ENCODE data around the gene MAP4K5.

Gene MAP4K5

DNA sequence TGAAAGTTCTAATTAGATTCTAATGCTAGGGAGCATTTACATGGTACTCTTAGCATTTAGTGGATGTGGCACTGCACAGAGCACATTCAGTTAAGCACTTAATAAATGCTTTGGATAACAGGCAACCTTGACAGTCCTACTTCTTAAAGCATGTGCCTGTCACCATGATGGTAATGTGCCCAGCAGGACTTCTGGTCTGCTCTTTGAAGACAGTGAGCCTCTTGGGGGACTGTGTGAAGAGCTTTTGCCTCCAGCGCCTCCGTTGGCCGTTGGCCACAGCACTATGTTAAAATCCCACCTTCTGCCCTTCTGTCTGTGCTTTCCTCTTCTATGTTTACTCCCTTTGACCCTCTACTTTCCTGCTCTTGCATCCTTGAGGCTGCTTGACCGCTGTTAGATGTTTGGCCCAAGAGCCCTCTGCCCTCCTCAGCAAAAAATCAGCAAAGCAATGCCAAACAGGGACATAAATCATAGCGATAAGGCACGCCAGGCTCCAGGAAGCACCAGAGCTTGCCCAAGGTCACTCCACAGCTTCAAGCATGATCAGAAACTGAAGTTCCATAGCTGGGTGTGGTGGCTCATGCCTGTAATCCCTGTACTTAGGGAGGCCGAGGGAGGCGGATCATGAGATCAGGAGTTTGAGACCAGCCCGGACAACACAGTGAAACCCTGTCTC, 144.0 kb downstream of the MAP4K5 start:
- no peak overlapping the region for H3K4me3 ChIP-seq (ENCODE audit: low read length in 2 of 2)
- H3K36me3 ChIP-seq (ENCODE audit: control insufficient read depth in 2 of 2, insufficient read depth in 2 of 2, low read length in 2 of 2), result no peaks in the 10 kb centered on the region
- H3K9me3 ChIP-seq (ENCODE audit: control insufficient read depth in 2 of 2, low read length in 2 of 2), result no peaks in the 10 kb centered on the region
- no peaks in the 10 kb centered on the region for H3K27me3 ChIP-seq (ENCODE audit: control insufficient read depth in 1 of 2, insufficient read depth in 2 of 2, low read length in 2 of 2)
- no peak overlapping the region for H3K27ac ChIP-seq (ENCODE audit: low read length)
- H3K9ac ChIP-seq (ENCODE audit: low read length in 2 of 2), result no peak overlapping the region
- no peaks in the 10 kb centered on the region for H3K4me1 ChIP-seq (ENCODE audit: control insufficient read depth, insufficient read depth, low read length)

DNA sequence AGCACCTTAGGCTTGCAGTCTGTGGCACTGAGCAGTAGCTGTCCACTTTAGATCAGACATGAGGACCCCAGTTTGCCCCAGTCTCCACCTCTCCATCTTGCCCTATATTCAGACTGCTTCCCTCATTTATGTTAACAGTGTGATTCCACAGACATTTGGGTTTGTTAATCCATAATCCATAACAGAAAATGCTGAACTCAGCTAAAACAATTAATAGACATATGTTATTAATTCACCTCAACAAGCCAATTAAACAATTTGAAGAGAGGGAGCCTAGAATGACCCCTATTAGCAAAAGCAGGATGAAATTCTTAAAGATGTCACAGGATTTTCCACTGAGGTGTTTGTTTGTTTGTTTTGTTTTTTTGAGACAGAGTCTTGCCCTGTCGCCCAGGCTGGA, 144.8 kb downstream of the MAP4K5 start:
- no peaks in the 10 kb centered on the region for H3K4me1 ChIP-seq (ENCODE audit: control insufficient read depth, insufficient read depth, low read length)
- no peak overlapping the region for H3K4me3 ChIP-seq (ENCODE audit: low read length in 2 of 2)
- H3K9ac ChIP-seq (ENCODE audit: low read length in 2 of 2), result no peak overlapping the region
- H3K27ac ChIP-seq (ENCODE audit: low read length), result no peak overlapping the region
- H3K9me3 ChIP-seq (ENCODE audit: control insufficient read depth in 2 of 2, low read length in 2 of 2), result no peaks in the 10 kb centered on the region
- H3K27me3 ChIP-seq (ENCODE audit: control insufficient read depth in 1 of 2, insufficient read depth in 2 of 2, low read length in 2 of 2), result no peaks in the 10 kb centered on the region
- H3K36me3 ChIP-seq (ENCODE audit: control insufficient read depth in 2 of 2, insufficient read depth in 2 of 2, low read length in 2 of 2), result no peaks in the 10 kb centered on the region

DNA sequence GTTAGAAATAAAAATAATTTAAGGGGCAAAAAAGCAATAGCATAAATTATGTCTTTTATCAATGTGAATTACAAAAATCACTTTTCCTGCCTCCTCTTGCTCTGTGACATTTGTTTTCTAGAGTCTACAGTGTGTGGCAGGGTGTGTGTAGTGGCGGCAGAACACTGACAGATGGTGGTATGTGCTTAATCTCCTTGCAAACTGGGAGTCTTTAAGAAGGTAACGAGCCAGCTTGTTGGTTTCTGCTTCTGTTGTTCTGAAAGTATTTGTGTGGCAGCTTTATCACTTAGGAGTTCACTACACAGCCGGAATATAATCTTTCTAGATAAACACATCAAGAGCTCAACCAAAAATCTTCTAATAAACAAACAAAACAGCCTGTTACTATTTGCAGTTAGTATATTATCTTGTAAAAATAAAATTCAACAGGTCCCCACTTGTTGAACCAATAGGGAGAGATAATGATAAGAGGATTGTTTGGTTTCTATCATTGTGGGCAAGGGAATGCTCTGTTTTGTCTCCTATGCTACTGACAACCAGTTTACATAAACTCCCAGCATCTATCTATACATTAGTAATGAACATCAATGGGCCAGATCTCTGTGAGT, 148.6 kb downstream of the MAP4K5 start:
- Histone ChIP-seq H3K36me3 (ENCODE audit: control insufficient read depth in 2 of 2, insufficient read depth in 2 of 2, low read length in 2 of 2) (no peaks in the 10 kb centered on the region), H3K9me3 (ENCODE audit: control insufficient read depth in 2 of 2, low read length in 2 of 2) (no peaks in the 10 kb centered on the region), H3K4me3 (ENCODE audit: low read length in 2 of 2) (no peak overlapping the region), H3K27me3 (ENCODE audit: control insufficient read depth in 1 of 2, insufficient read depth in 2 of 2, low read length in 2 of 2) (no peaks in the 10 kb centered on the region), H3K9ac (ENCODE audit: low read length in 2 of 2) (no peak overlapping the region), H3K4me1 (ENCODE audit: control insufficient read depth, insufficient read depth, low read length) (no peaks in the 10 kb centered on the region), H3K27ac (ENCODE audit: low read length) (no peak overlapping the region)

DNA sequence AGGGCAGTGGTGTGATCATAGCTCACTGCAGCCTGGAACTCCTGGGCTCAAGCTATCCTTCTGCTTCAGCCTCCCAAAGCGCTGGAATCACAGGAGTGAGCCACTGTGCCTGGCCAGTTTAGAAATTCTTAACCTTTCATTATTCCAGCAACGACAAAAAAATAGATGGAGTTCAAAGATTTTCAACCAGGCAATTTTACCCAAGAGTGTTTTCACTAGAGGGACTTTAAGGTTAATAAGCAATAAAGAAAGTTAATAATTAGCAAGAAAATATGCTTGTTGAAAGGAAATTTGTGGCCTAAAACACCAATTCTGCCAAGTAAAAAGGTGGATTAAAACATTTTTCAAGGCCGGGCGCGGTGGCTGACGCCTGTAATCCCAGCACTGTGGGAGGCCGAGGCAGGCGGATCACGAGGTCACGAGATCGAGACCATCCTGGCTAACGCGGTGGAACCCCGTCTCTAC, 150.5 kb downstream of the MAP4K5 start:
- Histone ChIP-seq H3K27ac (ENCODE audit: low read length) (no peak overlapping the region), H3K9me3 (ENCODE audit: control insufficient read depth in 2 of 2, low read length in 2 of 2) (no peaks in the 10 kb centered on the region), H3K9ac (ENCODE audit: low read length in 2 of 2) (no peak overlapping the region), H3K4me3 (ENCODE audit: low read length in 2 of 2) (no peak overlapping the region), H3K27me3 (ENCODE audit: control insufficient read depth in 1 of 2, insufficient read depth in 2 of 2, low read length in 2 of 2) (no peaks in the 10 kb centered on the region), H3K36me3 (ENCODE audit: control insufficient read depth in 2 of 2, insufficient read depth in 2 of 2, low read length in 2 of 2) (no peaks in the 10 kb centered on the region), H3K4me1 (ENCODE audit: control insufficient read depth, insufficient read depth, low read length) (no peaks in the 10 kb centered on the region)

DNA sequence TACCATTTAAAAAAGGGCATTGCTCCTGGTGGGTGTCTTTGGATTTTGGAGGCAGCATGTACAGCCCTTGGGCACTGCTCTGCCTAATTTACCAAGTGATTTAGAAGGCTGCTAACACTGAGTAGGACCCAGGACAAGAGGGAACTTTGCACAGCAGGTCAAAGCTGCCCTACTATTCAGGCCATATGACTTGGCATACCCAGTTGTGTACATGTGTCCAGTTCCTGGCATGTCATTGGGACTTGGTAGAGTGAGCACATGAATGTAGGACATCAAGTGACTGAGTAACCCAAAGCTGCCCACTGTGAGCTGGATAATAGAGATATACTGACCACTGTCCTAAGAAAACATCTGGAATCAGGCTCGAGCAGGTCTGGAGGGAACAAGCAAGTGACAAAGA, 151.4 kb downstream of the MAP4K5 start:
- no peak overlapping the region for H3K27ac ChIP-seq (ENCODE audit: low read length)
- H3K4me1 ChIP-seq (ENCODE audit: control insufficient read depth, insufficient read depth, low read length), result no peaks in the 10 kb centered on the region
- H3K9ac ChIP-seq (ENCODE audit: low read length in 2 of 2), result no peak overlapping the region
- no peaks in the 10 kb centered on the region for H3K9me3 ChIP-seq (ENCODE audit: control insufficient read depth in 2 of 2, low read length in 2 of 2)
- no peak overlapping the region for H3K4me3 ChIP-seq (ENCODE audit: low read length in 2 of 2)
- no peaks in the 10 kb centered on the region for H3K27me3 ChIP-seq (ENCODE audit: control insufficient read depth in 1 of 2, insufficient read depth in 2 of 2, low read length in 2 of 2)
- H3K36me3 ChIP-seq (ENCODE audit: control insufficient read depth in 2 of 2, insufficient read depth in 2 of 2, low read length in 2 of 2), result no peaks in the 10 kb centered on the region

DNA sequence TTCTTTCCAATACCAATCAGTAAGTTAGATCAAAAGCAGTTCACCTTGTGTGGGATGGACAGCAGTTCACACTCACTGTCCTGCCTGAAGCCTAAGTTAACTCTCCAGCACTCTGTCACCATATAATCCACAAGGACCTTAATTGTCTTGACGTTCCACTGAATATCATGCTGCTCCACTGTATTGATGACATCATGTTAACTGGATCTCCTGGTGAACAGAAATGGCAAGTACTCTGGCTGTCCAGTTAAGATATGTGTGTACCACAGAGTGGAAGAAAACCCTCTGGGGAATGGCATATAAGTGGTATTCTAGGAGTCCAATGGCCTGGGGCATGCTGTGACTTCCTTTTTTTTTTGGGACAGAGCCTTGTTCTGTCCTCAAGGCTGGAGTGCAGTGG, 151.9 kb downstream of the MAP4K5 start:
- H3K9me3 ChIP-seq (ENCODE audit: control insufficient read depth in 2 of 2, low read length in 2 of 2), result no peaks in the 10 kb centered on the region
- H3K27me3 ChIP-seq (ENCODE audit: control insufficient read depth in 1 of 2, insufficient read depth in 2 of 2, low read length in 2 of 2), result no peaks in the 10 kb centered on the region
- H3K9ac ChIP-seq (ENCODE audit: low read length in 2 of 2), result no peak overlapping the region
- no peak overlapping the region for H3K27ac ChIP-seq (ENCODE audit: low read length)
- no peaks in the 10 kb centered on the region for H3K4me1 ChIP-seq (ENCODE audit: control insufficient read depth, insufficient read depth, low read length)
- no peaks in the 10 kb centered on the region for H3K36me3 ChIP-seq (ENCODE audit: control insufficient read depth in 2 of 2, insufficient read depth in 2 of 2, low read length in 2 of 2)
- no peak overlapping the region for H3K4me3 ChIP-seq (ENCODE audit: low read length in 2 of 2)

DNA sequence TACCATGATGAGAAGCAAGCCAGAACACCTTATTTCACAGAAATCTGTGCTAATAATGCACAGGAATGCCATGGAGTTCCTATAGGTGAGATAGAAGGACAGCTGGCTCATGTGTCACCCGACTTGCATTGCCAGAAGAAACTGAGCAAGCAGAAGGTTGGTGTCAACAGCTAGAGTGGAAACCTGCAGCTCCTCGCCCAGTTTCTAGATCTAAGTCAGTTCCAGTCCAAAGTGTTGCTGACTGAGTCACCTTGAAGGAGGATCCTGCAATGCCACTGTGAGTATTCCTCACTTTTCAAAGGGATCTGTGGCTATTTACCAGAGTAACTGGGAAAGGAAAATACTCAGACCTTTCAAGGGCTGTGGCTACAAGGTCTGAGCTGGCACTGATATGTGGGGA, 152.8 kb downstream of the MAP4K5 start:
- Histone ChIP-seq H3K27me3 (ENCODE audit: control insufficient read depth in 1 of 2, insufficient read depth in 2 of 2, low read length in 2 of 2) (no peaks in the 10 kb centered on the region), H3K27ac (ENCODE audit: low read length) (no peak overlapping the region), H3K4me1 (ENCODE audit: control insufficient read depth, insufficient read depth, low read length) (no peaks in the 10 kb centered on the region), H3K9me3 (ENCODE audit: control insufficient read depth in 2 of 2, low read length in 2 of 2) (no peaks in the 10 kb centered on the region), H3K9ac (ENCODE audit: low read length in 2 of 2) (no peak overlapping the region), H3K4me3 (ENCODE audit: low read length in 2 of 2) (no peak overlapping the region), H3K36me3 (ENCODE audit: control insufficient read depth in 2 of 2, insufficient read depth in 2 of 2, low read length in 2 of 2) (no peaks in the 10 kb centered on the region)

DNA sequence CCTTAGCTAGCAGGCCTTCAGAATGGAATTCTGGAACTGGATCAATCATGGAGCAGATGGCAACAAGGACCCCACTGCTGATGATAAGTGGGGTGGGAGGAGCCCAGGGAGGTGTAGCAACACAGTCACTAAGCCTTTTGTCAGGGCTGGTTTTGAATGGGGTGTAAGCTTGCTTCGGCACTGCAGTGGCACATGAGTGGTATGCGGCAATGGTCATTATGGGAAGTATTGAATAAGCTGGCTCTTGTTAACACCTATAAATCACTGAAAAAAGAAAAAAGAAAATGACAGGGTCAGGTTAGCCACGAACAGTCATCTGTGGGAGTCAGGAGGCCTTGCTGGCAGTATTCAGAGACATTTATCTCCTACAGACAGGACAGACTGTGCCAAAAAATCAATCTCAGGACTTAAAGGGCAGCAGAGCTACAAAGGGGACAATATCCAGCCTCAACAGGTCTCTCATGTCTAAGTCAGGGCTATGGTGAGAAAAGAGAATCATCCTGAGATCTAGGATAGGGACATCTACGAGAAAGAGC, 154.8 kb downstream of the MAP4K5 start:
- Histone ChIP-seq H3K9me3 (ENCODE audit: control insufficient read depth in 2 of 2, low read length in 2 of 2) (no peaks in the 10 kb centered on the region), H3K27ac (ENCODE audit: low read length) (no peak overlapping the region)

DNA sequence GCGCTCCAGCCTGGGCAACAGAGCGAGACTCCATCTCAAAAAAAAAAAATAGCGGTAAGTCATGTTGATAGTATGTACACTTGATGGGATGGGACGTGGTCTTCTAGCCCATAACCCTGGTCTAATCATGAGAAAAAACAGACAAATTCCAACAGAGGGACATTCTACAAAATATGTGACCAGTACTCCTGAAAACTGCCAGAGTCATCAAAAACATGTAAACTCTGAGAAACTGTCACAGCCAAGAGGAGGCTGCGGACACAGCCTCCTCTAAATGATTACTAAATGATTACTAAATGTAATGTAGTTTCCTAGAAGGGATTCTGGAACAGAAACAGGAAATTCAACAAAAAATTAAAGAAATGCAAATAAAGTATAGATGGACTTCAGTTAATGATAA, 156.6 kb downstream of the MAP4K5 start:
- H3K27me3 ChIP-seq (ENCODE audit: control insufficient read depth in 1 of 2, insufficient read depth in 2 of 2, low read length in 2 of 2), result no peaks in the 10 kb centered on the region
- H3K4me3 ChIP-seq (ENCODE audit: low read length in 2 of 2), result no peak overlapping the region
- no peaks in the 10 kb centered on the region for H3K9me3 ChIP-seq (ENCODE audit: control insufficient read depth in 2 of 2, low read length in 2 of 2)
- no peaks in the 10 kb centered on the region for H3K36me3 ChIP-seq (ENCODE audit: control insufficient read depth in 2 of 2, insufficient read depth in 2 of 2, low read length in 2 of 2)
- no peak overlapping the region for H3K27ac ChIP-seq (ENCODE audit: low read length)
- H3K4me1 ChIP-seq (ENCODE audit: control insufficient read depth, insufficient read depth, low read length), result no peaks in the 10 kb centered on the region
- no peak overlapping the region for H3K9ac ChIP-seq (ENCODE audit: low read length in 2 of 2)

More for the DNA sequence above, 154.8 kb downstream of the MAP4K5 start:
- H3K4me3 ChIP-seq (ENCODE audit: low read length in 2 of 2), result no peak overlapping the region
- no peaks in the 10 kb centered on the region for H3K36me3 ChIP-seq (ENCODE audit: control insufficient read depth in 2 of 2, insufficient read depth in 2 of 2, low read length in 2 of 2)
- no peaks in the 10 kb centered on the region for H3K4me1 ChIP-seq (ENCODE audit: control insufficient read depth, insufficient read depth, low read length)
- no peaks in the 10 kb centered on the region for H3K27me3 ChIP-seq (ENCODE audit: control insufficient read depth in 1 of 2, insufficient read depth in 2 of 2, low read length in 2 of 2)
- no peak overlapping the region for H3K9ac ChIP-seq (ENCODE audit: low read length in 2 of 2)

DNA sequence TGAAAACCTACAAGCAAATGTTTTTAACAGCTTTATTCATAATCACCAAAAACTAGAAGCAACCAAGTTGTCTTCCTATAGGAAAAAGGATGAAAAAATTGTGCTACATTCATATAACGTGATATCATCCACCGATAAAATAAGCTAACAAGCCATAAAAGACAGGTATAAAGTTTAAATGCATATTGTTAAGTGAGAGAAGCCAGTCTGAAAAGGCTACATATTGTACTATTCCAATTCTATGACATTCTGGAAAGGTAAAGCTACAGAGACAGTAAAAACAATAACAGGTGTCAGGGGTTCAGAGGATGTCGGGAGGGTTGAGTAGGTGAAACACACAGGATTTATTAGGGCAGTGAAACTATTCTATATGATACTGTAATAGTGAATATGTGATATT, 158.4 kb downstream of the MAP4K5 start:
- Histone ChIP-seq H3K36me3 (ENCODE audit: control insufficient read depth in 2 of 2, insufficient read depth in 2 of 2, low read length in 2 of 2) (no peaks in the 10 kb centered on the region), H3K4me1 (ENCODE audit: control insufficient read depth, insufficient read depth, low read length) (no peaks in the 10 kb centered on the region), H3K27ac (ENCODE audit: low read length) (no peak overlapping the region), H3K9ac (ENCODE audit: low read length in 2 of 2) (no peak overlapping the region), H3K9me3 (ENCODE audit: control insufficient read depth in 2 of 2, low read length in 2 of 2) (no peaks in the 10 kb centered on the region), H3K27me3 (ENCODE audit: control insufficient read depth in 1 of 2, insufficient read depth in 2 of 2, low read length in 2 of 2) (no peaks in the 10 kb centered on the region), H3K4me3 (ENCODE audit: low read length in 2 of 2) (no peak overlapping the region)

DNA sequence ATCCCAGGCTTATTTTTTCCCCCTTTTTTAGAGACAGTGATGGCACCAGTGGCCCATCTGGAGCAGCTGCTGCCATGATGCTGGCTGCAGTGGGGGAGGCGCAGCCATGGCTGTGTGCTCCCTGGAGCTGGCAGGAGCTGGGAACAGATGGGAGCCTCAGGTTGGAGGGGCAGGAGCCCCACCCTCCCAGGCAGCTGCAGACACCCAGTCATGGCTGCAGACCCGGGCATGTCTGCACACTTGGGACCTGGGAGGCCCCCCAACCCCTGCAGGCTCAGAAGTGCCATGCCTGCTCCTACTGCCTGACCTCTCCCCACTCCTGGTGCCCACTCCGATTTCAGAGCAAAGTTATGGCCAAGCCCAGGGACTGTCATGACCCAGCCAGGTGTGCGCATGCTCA, 160.8 kb downstream of the MAP4K5 start:
- no peak overlapping the region for H3K9ac ChIP-seq (ENCODE audit: low read length in 2 of 2)
- no peaks in the 10 kb centered on the region for H3K27me3 ChIP-seq (ENCODE audit: control insufficient read depth in 1 of 2, insufficient read depth in 2 of 2, low read length in 2 of 2)
- no peak overlapping the region for H3K27ac ChIP-seq (ENCODE audit: low read length)
- no peaks in the 10 kb centered on the region for H3K4me1 ChIP-seq (ENCODE audit: control insufficient read depth, insufficient read depth, low read length)
- H3K4me3 ChIP-seq (ENCODE audit: low read length in 2 of 2), result no peak overlapping the region
- H3K36me3 ChIP-seq (ENCODE audit: control insufficient read depth in 2 of 2, insufficient read depth in 2 of 2, low read length in 2 of 2), result no peaks in the 10 kb centered on the region
- no peaks in the 10 kb centered on the region for H3K9me3 ChIP-seq (ENCODE audit: control insufficient read depth in 2 of 2, low read length in 2 of 2)
